NB4 (cell line): ENCODE data around the gene CPED1.

Source experiments
- DNase-seq: peaks from one replicate; pipeline ENCODE4 v3.0.0; 2010; ENCODE audit warnings: low read depth
- H3K4me3 ChIP-seq: one replicate; pipeline ENCODE4 v1.5.1; 2011; ENCODE audit warnings: mild to moderate bottlenecking, low read depth, low read length, moderate library complexity
- CTCF ChIP-seq: IDR thresholded peaks from one replicate; pipeline ENCODE4 v1.5.1; 2012; ENCODE audit warnings: low read depth, low read length
- MAX ChIP-seq: IDR thresholded peaks from 2 replicates; pipeline ENCODE4 v1.6.1; 2011; ENCODE audit warnings: low read depth, low read length
- MYC ChIP-seq: IDR thresholded peaks from 2 replicates; pipeline ENCODE4 v1.6.1; 2011; ENCODE audit warnings: low read depth, low read length
- POLR2A ChIP-seq: IDR thresholded peaks from 2 replicates; pipeline ENCODE4 v1.6.1; 2011; ENCODE audit warnings: mild to moderate bottlenecking; ENCODE audit not compliant: insufficient read length; ENCODE audit errors: extremely low read depth

CPED1 gene

GRCh38 chr7:120991581-120991980, 3.1 kb downstream of the CPED1 start:
- TF ChIP-seq POLR2A: no peak
- DNase-seq: no peak
- H3K4me3 ChIP-seq: no peak overlapping the region

- DNase-seq: no peak
- TF ChIP-seq MYC (no peak), MAX (no peak), CTCF (no peak), POLR2A (no peak)
- no peak overlapping the region for H3K4me3 ChIP-seq
Observed at GRCh38 chr7:120992272-120992964, 3.9 kb downstream of the CPED1 start.

GRCh38 chr7:120992965-120993494, 4.5 kb downstream of the CPED1 start:
- TF ChIP-seq POLR2A (no peak), MAX (no peak), MYC (no peak), CTCF (no peak)
- H3K4me3 ChIP-seq: no peak overlapping the region
- no peak for DNase-seq

GRCh38 chr7:120993553-120994191, 5.2 kb downstream of the CPED1 start:
- DNase-seq: no peak
- TF ChIP-seq MYC (no peak), MAX (no peak), CTCF (no peak), POLR2A (no peak)
- no peak overlapping the region for H3K4me3 ChIP-seq

- H3K4me3 ChIP-seq: no peak overlapping the region
- no peak for TF ChIP-seq CTCF
- no peak for TF ChIP-seq MAX
- TF ChIP-seq MYC: no peak
- no peak for TF ChIP-seq POLR2A
- no peak for DNase-seq
Observed at GRCh38 chr7:120994512-120995410, 6.2 kb downstream of the CPED1 start.
